Activated CD8-positive, alpha-beta memory T cell treated with anti-CD3 and anti-CD28 coated beads for 36 hours (primary cell): Measurements from ENCODE around the gene CELA1. TPM values are rescaled to one million over a fixed set of nuclear protein-coding genes. Genes with fewer than 3 reads are reported as not detected.
"Not testable (repeated sequence)": the region's sequence is repeated elsewhere in the genome, so short reads cannot be mapped to it uniquely, and the experiment has no call there.

Source experiments
- CTCF ChIA-PET: fragments of 350-600 bp; sonication (Branson Sonifier 250); formaldehyde crosslinking; loops from one replicate; lab custom pipeline; 2021; ENCODE audit warnings: antibody characterized with exemption; lab: Charles Lee
- POLR2A ChIA-PET: fragments of 350-600 bp; sonication (Branson Sonifier 250); formaldehyde crosslinking; loops from one replicate; lab custom pipeline; 2021; ENCODE audit warnings: antibody characterized with exemption; lab: Charles Lee
- total RNA-seq, 2 experiments: library from RNA; stranded (reverse); gene quantifications; one replicate each; pipeline ENCODE4 v1.2.3, GENCODE V29; 2021

Gene CELA1
- total RNA-seq, 2 experiments from 2014 or later, result not detected

DNA sequence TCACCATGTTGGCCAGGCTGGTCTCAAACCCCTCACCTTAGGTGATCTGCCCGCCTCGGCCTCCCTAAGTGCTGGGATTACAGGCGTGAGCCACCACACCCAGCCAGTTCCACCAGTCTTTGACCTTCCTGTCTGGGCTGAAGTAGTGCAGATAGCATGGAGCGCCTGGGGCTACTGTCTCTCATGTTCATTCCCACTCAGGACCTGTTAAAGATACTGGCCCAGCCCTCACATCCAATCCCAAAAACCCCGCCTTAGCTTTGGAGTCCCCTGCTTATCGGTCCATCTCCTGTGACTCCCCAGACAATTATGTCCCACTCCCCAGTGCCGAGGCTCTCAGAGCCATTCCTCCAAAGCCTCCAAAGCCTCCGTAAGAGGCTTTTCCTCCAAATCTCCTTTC lies 12.0 kb upstream of the CELA1 start:
- CTCF ChIA-PET, result interaction anchor here (0.5 to 0.9 kb wide), 2 partner anchors 13 to 107 kb away, joined by 3 to 4 read pairs; no protein-coding TSS in a partner anchor

GRCh38 chr12:51357374-51358047 lies 11.0 kb upstream of the CELA1 start:
- ChIA-PET POLR2A (no interaction called here), CTCF (interaction anchor here (0.9 kb wide), 1 partner anchor 12 kb away, joined by 3 read pairs; no protein-coding TSS in a partner anchor)

More for the DNA sequence above, 12.0 kb upstream of the CELA1 start:
- POLR2A ChIA-PET, result interaction anchor here (0.6 kb wide), 1 partner anchor 9 kb away, joined by 3 read pairs; no protein-coding TSS in a partner anchor

DNA sequence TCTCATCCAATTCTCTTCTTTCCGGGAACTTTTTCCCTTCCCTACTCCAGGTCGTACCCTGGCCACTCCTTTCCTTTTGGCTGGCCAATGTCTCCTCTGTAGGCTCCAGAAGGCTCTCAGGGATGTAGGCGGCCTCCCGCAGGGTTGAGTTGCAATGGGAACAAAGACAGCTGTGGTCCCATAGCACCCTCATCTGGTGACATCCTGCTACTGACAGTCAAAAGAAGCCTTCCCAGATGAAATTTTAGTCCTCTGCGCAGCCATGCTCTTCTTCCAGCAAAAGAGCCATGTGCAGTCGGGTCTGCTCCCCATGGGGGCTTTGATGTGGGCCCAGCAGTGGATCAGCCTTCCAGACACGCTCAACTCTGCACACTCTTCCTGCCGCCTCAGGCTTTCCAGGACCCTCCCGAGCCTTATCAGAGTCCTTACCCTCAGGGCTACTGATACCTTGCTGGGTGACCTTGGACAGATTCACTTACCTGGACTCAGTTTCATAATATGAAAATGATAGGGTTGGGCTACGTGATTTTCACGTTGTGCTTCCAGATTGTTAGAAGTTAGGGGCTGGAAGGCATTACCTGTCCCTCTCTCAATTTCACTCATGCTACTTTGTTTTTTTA lies 5.5 kb upstream of the CELA1 start:
- ChIA-PET POLR2A (interaction anchor here (0.7 kb wide), 1 partner anchor 80 kb away, joined by 4 read pairs; no protein-coding TSS in a partner anchor), CTCF (interaction anchor here (1.2 to 3.2 kb wide), 3 partner anchors 9 to 13 kb away, joined by 3 to 19 read pairs (median 3); no protein-coding TSS in a partner anchor)

GRCh38 chr12:51349026-51349425 lies 2.5 kb upstream of the CELA1 start:
- CTCF ChIA-PET, result no interaction called here
- POLR2A ChIA-PET, result no interaction called here

GRCh38 chr12:51348116-51348515 lies 1.6 kb upstream of the CELA1 start:
- POLR2A ChIA-PET, result interaction anchor here (0.5 kb wide), 1 partner anchor 523 kb away, joined by 5 read pairs; no protein-coding TSS in a partner anchor
- CTCF ChIA-PET, result no interaction called here

GRCh38 chr12:51345681-51346080 lies 798 bp downstream of the CELA1 start:
- POLR2A ChIA-PET, result no interaction called here
- CTCF ChIA-PET, result interaction anchor here (1.1 kb wide), 1 partner anchor 12 kb away, joined by 3 read pairs; no protein-coding TSS in a partner anchor

- CTCF ChIA-PET, result interaction anchor here (1.0 to 3.6 kb wide), 2 partner anchors 74 to 517 kb away, joined by 3 to 29 read pairs; partner anchors contain the start of gene SMAGP
These were observed 3.3 kb downstream of the CELA1 start for GRCh38 chr12:51343201-51343600.

GRCh38 chr12:51342416-51342815 lies 4.1 kb downstream of the CELA1 start:
- ChIA-PET POLR2A (interaction anchor here (0.5 to 0.7 kb wide), 2 partner anchors 26 to 273 kb away, joined by 4 read pairs; no protein-coding TSS in a partner anchor), CTCF (interaction anchor here (2.7 to 3.6 kb wide), 4 partner anchors 9 to 76 kb away, joined by 10 to 29 read pairs (median 22); partner anchors contain the start of genes BIN2 and SMAGP)

More at GRCh38 chr12:51343201-51343600, 3.3 kb downstream of the CELA1 start:
- POLR2A ChIA-PET, result interaction anchor here (0.7 kb wide), 1 partner anchor 27 kb away, joined by 4 read pairs; no protein-coding TSS in a partner anchor

- CTCF ChIA-PET, result interaction anchor here (0.6 to 3.6 kb wide), 27 partner anchors 9 to 315 kb away, joined by 3 to 29 read pairs (median 5); partner anchors contain the start of genes BIN2, SLC11A2 and SMAGP
- POLR2A ChIA-PET, result interaction anchor here (0.6 to 1.5 kb wide), 3 partner anchors 11 to 297 kb away, joined by 3 to 4 read pairs (median 3); no protein-coding TSS in a partner anchor
These were observed 5.0 kb downstream of the CELA1 start for GRCh38 chr12:51341251-51342007.

DNA sequence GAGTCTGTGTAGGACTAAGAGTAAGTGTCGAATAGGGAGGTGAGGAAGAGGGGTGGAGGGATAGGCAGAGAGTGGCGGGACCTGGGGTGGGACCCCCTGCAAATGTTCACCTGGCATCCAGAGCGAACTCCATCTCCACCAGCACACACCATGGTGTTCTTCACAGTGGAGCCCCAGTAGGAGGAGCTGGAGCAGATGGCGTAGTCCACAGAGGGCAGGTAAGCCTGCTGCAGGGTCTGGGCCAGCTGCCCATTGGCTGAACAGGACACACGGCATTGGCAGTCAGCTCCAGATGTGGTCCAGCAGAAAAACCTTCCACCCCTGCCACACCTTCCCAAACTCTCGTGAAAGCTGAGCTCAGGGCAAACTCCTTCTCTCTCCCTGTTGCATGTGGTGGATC lies 6.7 kb downstream of the CELA1 start:
- ChIA-PET POLR2A (interaction anchor here (0.7 kb wide), 1 partner anchor 496 kb away, joined by 4 read pairs; no protein-coding TSS in a partner anchor), CTCF (interaction anchor here (1.4 to 3.6 kb wide), 4 partner anchors 11 to 70 kb away, joined by 3 to 29 read pairs (median 22); partner anchors contain the start of genes BIN2 and SMAGP)

GRCh38 chr12:51337336-51337735 lies 9.1 kb downstream of the CELA1 start:
- POLR2A ChIA-PET, result not testable (repeated sequence)
- CTCF ChIA-PET, result interaction anchor here (0.7 kb wide), 1 partner anchor 657 kb away, joined by 6 read pairs; no protein-coding TSS in a partner anchor

GRCh38 chr12:51335931-51336330 lies 10.5 kb downstream of the CELA1 start:
- POLR2A ChIA-PET, result interaction anchor here (0.6 kb wide), 1 partner anchor 220 kb away, joined by 3 read pairs; no protein-coding TSS in a partner anchor
- CTCF ChIA-PET, result interaction anchor here (1.7 kb wide), 1 partner anchor 15 kb away, joined by 4 read pairs; no protein-coding TSS in a partner anchor

GRCh38 chr12:51334764-51335163 lies 11.7 kb downstream of the CELA1 start:
- ChIA-PET CTCF (interaction anchor here (1.7 kb wide), 1 partner anchor 16 kb away, joined by 4 read pairs; no protein-coding TSS in a partner anchor), POLR2A (interaction anchor here (0.6 kb wide), 1 partner anchor 51 kb away, joined by 3 read pairs; no protein-coding TSS in a partner anchor)

- CTCF ChIA-PET, result no interaction called here
These were observed 12.9 kb downstream of the CELA1 start for GRCh38 chr12:51333536-51333935.

DNA sequence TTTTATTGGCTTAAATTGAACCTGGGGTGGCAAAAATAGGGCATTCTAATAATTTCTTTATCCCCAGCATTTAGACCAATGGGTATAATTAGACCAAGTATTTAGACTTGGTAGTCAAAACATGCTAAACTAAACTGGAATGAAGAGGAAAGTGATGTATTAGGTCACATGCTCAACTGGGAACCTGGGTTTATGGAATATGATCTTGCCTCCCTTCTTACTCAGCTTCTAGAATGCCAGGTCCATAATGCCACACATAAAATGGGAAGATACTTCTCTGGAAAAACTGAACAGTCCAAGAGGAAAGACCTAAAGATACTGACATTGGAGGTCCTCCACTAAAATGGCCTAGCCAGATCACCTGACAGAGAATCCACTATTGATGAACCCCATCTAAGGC lies 16.3 kb downstream of the CELA1 start:
- CTCF ChIA-PET, result interaction anchor here (1.0 kb wide), 1 partner anchor 11 kb away, joined by 3 read pairs; no protein-coding TSS in a partner anchor
- POLR2A ChIA-PET, result interaction anchor here (0.7 kb wide), 1 partner anchor 11 kb away, joined by 4 read pairs; no protein-coding TSS in a partner anchor

More at GRCh38 chr12:51333536-51333935, 12.9 kb downstream of the CELA1 start:
- POLR2A ChIA-PET, result no interaction called here

DNA sequence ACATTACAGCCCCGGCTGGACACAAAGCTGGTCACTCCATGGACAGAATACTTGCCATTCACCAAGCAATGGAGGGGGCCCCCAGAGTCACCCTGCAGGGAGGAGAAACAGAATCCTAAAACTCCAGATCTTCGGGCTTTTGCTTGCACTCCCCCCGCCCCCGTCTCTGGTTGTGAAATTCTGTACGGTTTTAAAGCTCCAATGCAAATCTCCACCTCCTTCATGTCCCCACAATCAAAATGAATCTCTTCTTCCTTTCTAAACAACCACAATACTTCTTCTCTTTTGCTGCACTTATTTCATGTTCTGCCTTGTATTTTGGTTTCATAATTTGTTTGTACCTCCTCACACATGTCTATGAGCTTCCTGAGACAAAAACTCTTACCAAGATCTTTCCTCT lies 16.7 kb downstream of the CELA1 start:
- ChIA-PET CTCF (interaction anchor here (1.0 kb wide), 1 partner anchor 12 kb away, joined by 3 read pairs; no protein-coding TSS in a partner anchor), POLR2A (interaction anchor here (0.7 kb wide), 1 partner anchor 11 kb away, joined by 4 read pairs; no protein-coding TSS in a partner anchor)

GRCh38 chr12:51328587-51328986 lies 17.9 kb downstream of the CELA1 start:
- POLR2A ChIA-PET, result no interaction called here
- CTCF ChIA-PET, result interaction anchor here (1.0 kb wide), 1 partner anchor 60 kb away, joined by 4 read pairs; no protein-coding TSS in a partner anchor
